Measurements from ENCODE around the gene NLRP6. TPM values are rescaled to one million over a fixed set of nuclear protein-coding genes. Genes with fewer than 3 reads are reported as not detected.
"Not testable (repeated sequence)": the region's sequence is repeated elsewhere in the genome, so short reads cannot be mapped to it uniquely, and the experiment has no call there.

The NLRP6 gene
- total RNA-seq, 1 donor from 2014 or later = not detected

GRCh38 chr11:236774-237767 is 41.1 kb upstream of the NLRP6 start, which contains the start of gene PSMD13:
Gene PSMD13 (plus strand): TSS chr11:236976. CDS start chr11:237050, 74 bp downstream.
- H3K4me3 ChIP-seq (ENCODE audit: low read depth, low read length) = peak within 1 kb of the TSS; percentile 100
- peak; percentile 23 for DNase-seq (ENCODE audit: low read depth)
- TF ChIP-seq CTCF (conservative IDR thresholded peaks at IDR 0.05; ENCODE audit: low read depth, low read length) = no peak

GRCh38 chr11:238346-238745 is 39.9 kb upstream of the NLRP6 start:
- H3K4me3 ChIP-seq (ENCODE audit: low read depth, low read length) = not testable (repeated sequence)

GRCh38 chr11:240315-240714 is 37.9 kb upstream of the NLRP6 start:
- TF ChIP-seq CTCF (conservative IDR thresholded peaks at IDR 0.05; ENCODE audit: low read depth, low read length) = no peak
- DNase-seq (ENCODE audit: low read depth) = no peak
- H3K4me3 ChIP-seq (ENCODE audit: low read depth, low read length) = no peak overlapping the region

More at GRCh38 chr11:238346-238745, 39.9 kb upstream of the NLRP6 start:
- DNase-seq (ENCODE audit: low read depth) = not testable (repeated sequence)

- H3K4me3 ChIP-seq (ENCODE audit: low read depth, low read length) = no peak overlapping the region
- no peak for DNase-seq (ENCODE audit: low read depth)
- TF ChIP-seq CTCF (conservative IDR thresholded peaks at IDR 0.05; ENCODE audit: low read depth, low read length) = no peak
Observed at GRCh38 chr11:241634-242033, 36.6 kb upstream of the NLRP6 start.

GRCh38 chr11:244376-244775 is 33.8 kb upstream of the NLRP6 start:
- H3K4me3 ChIP-seq (ENCODE audit: low read depth, low read length) = no peak overlapping the region
- TF ChIP-seq CTCF (conservative IDR thresholded peaks at IDR 0.05; ENCODE audit: low read depth, low read length) = no peak
- DNase-seq (ENCODE audit: low read depth) = peak; percentile 26

GRCh38 chr11:249062-249461 is 29.1 kb upstream of the NLRP6 start:
- no peak overlapping the region for H3K4me3 ChIP-seq (ENCODE audit: low read depth, low read length)
- TF ChIP-seq CTCF (conservative IDR thresholded peaks at IDR 0.05; ENCODE audit: low read depth, low read length) = no peak
- DNase-seq (ENCODE audit: low read depth) = no peak

GRCh38 chr11:250274-250673 is 27.9 kb upstream of the NLRP6 start:
- H3K4me3 ChIP-seq (ENCODE audit: low read depth, low read length) = no peak overlapping the region
- no peak for DNase-seq (ENCODE audit: low read depth)
- TF ChIP-seq CTCF (conservative IDR thresholded peaks at IDR 0.05; ENCODE audit: low read depth, low read length) = no peak

All from epithelial cell of proximal tubule (primary cell).